Measurements from ENCODE around the gene PIM1. TPM values are rescaled to one million over a fixed set of nuclear protein-coding genes. Genes with fewer than 3 reads are reported as not detected.

The PIM1 gene
- 153 TPM for polyA plus RNA-seq (2013, experiment 1 of 2)
- 150 TPM for polyA plus RNA-seq (2013, experiment 2 of 2)

- Histone ChIP-seq H2BK120ac (ENCODE audit: low read depth, low read length) (peak within 1 kb of the TSS; percentile 98), H3K23ac (ENCODE audit: low read length) (peak within 1 kb of the TSS; percentile 99), H4K8ac (ENCODE audit: low read depth, low read length) (peak within 1 kb of the TSS; percentile 42), H3K36me3 (ENCODE audit: control insufficient read depth, insufficient read depth, low read length) (peaks cover 18% of the 10 kb centered on the region), H3K27me3 (ENCODE audit: insufficient read depth, low read length, poor library complexity) (no peaks in the 10 kb centered on the region), H3K27ac (ENCODE audit: low read depth, low read length) (peak within 1 kb of the TSS; percentile 96), H2AK5ac (ENCODE audit: low read length) (peak within 1 kb of the TSS; percentile 65), H2BK5ac (ENCODE audit: low read length) (peak within 1 kb of the TSS; percentile 90), H3K18ac (ENCODE audit: low read length) (peak within 1 kb of the TSS; percentile 90), H3K4me1 (ENCODE audit: control insufficient read depth, low read depth, low read length) (peaks cover 4% of the 10 kb centered on the region), H3K79me1 (ENCODE audit: low read length) (peaks cover 13% of the 10 kb centered on the region), H3K9ac (ENCODE audit: low read length) (peak within 1 kb of the TSS; percentile 98), H2BK15ac (replicated peaks; ENCODE audit: low read depth) (peak within 1 kb of the TSS; percentile 2), H3K4me3 (ENCODE audit: low read length) (peak within 1 kb of the TSS; percentile 73), H3K4me2 (ENCODE audit: low read length) (peak within 1 kb of the TSS; percentile 84), H3K4ac (ENCODE audit: low read depth, low read length) (peak within 1 kb of the TSS; percentile 95), H3K79me2 (ENCODE audit: control insufficient read depth, insufficient read depth, low read length) (peaks cover 43% of the 10 kb centered on the region), H4K5ac (ENCODE audit: low read length) (no peak within 1 kb of the TSS), H3K56ac (ENCODE audit: low read length) (peak within 1 kb of the TSS; percentile 96)
- no CpG with 5 or more reads among the region's 90 CpGs for WGBS (ENCODE audit: extremely low coverage, insufficient coverage, low lambda C conversion rate)
- DNase-seq: peak; percentile 99
Observed at GRCh38 chr6:37169496-37170272, at the start of gene PIM1. TSS of gene PIM1 (plus strand) at chr6:37170152. CDS start at chr6:37170576, 424 bp downstream.

GRCh38 chr6:37121556-37121955, 48.4 kb upstream of the PIM1 start:
- Histone ChIP-seq H2BK5ac (ENCODE audit: low read length) (no peak overlapping the region), H3K4me3 (ENCODE audit: low read length) (no peak overlapping the region), H3K23ac (ENCODE audit: low read length) (no peak overlapping the region), H3K79me1 (ENCODE audit: low read length) (no peaks in the 10 kb centered on the region), H2BK120ac (ENCODE audit: low read depth, low read length) (no peak overlapping the region), H2BK15ac (replicated peaks; ENCODE audit: low read depth) (peak overlapping the region; percentile 1), H4K5ac (ENCODE audit: low read length) (no peak overlapping the region), H2AK5ac (ENCODE audit: low read length) (peak overlapping the region; percentile 17), H3K36me3 (ENCODE audit: control insufficient read depth, insufficient read depth, low read length) (no peaks in the 10 kb centered on the region), H4K8ac (ENCODE audit: low read depth, low read length) (no peak overlapping the region), H3K79me2 (ENCODE audit: control insufficient read depth, insufficient read depth, low read length) (no peaks in the 10 kb centered on the region), H3K56ac (ENCODE audit: low read length) (peak overlapping the region; percentile 54), H3K4me2 (ENCODE audit: low read length) (no peak overlapping the region), H3K4me1 (ENCODE audit: control insufficient read depth, low read depth, low read length) (peaks cover 6% of the 10 kb centered on the region), H3K4ac (ENCODE audit: low read depth, low read length) (no peak overlapping the region), H3K18ac (ENCODE audit: low read length) (no peak overlapping the region), H3K27ac (ENCODE audit: low read depth, low read length) (no peak overlapping the region), H3K27me3 (ENCODE audit: insufficient read depth, low read length, poor library complexity) (no peaks in the 10 kb centered on the region), H3K9ac (ENCODE audit: low read length) (no peak overlapping the region)
- WGBS (ENCODE audit: extremely low coverage, insufficient coverage, low lambda C conversion rate): 100% methylated on average over 2 of the region's 4 CpGs
- no peak for DNase-seq

GRCh38 chr6:37122861-37123260, 47.1 kb upstream of the PIM1 start:
- H4K5ac ChIP-seq (ENCODE audit: low read length): no peak overlapping the region
- H2BK15ac ChIP-seq (replicated peaks; ENCODE audit: low read depth): no peak overlapping the region
- H3K27ac ChIP-seq (ENCODE audit: low read depth, low read length): no peak overlapping the region
- peak overlapping the region; percentile 49 for H2BK120ac ChIP-seq (ENCODE audit: low read depth, low read length)
- no peaks in the 10 kb centered on the region for H3K79me2 ChIP-seq (ENCODE audit: control insufficient read depth, insufficient read depth, low read length)
- no peak for DNase-seq
- H3K56ac ChIP-seq (ENCODE audit: low read length): peak overlapping the region; percentile 37
- no peak overlapping the region for H3K23ac ChIP-seq (ENCODE audit: low read length)
- H2AK5ac ChIP-seq (ENCODE audit: low read length): peak overlapping the region; percentile 93
- no peaks in the 10 kb centered on the region for H3K36me3 ChIP-seq (ENCODE audit: control insufficient read depth, insufficient read depth, low read length)
- no peak overlapping the region for H4K8ac ChIP-seq (ENCODE audit: low read depth, low read length)
- H3K4ac ChIP-seq (ENCODE audit: low read depth, low read length): peak overlapping the region; percentile 44
- H3K4me2 ChIP-seq (ENCODE audit: low read length): no peak overlapping the region
- H3K27me3 ChIP-seq (ENCODE audit: insufficient read depth, low read length, poor library complexity): no peaks in the 10 kb centered on the region
- no CpG with 5 or more reads among the region's 5 CpGs for WGBS (ENCODE audit: extremely low coverage, insufficient coverage, low lambda C conversion rate)
- H3K9ac ChIP-seq (ENCODE audit: low read length): no peak overlapping the region
- H3K4me3 ChIP-seq (ENCODE audit: low read length): no peak overlapping the region
- peaks cover 6% of the 10 kb centered on the region for H3K4me1 ChIP-seq (ENCODE audit: control insufficient read depth, low read depth, low read length)
- H3K18ac ChIP-seq (ENCODE audit: low read length): peak overlapping the region; percentile 86
- peak overlapping the region; percentile 46 for H2BK5ac ChIP-seq (ENCODE audit: low read length)
- H3K79me1 ChIP-seq (ENCODE audit: low read length): no peaks in the 10 kb centered on the region

GRCh38 chr6:37123957-37124729, 45.8 kb upstream of the PIM1 start:
- Histone ChIP-seq H3K4me3 (ENCODE audit: low read length) (no peak overlapping the region), H3K23ac (ENCODE audit: low read length) (no peak overlapping the region), H2BK5ac (ENCODE audit: low read length) (peak overlapping the region; percentile 58), H3K4me1 (ENCODE audit: control insufficient read depth, low read depth, low read length) (peaks cover 12% of the 10 kb centered on the region), H3K79me2 (ENCODE audit: control insufficient read depth, insufficient read depth, low read length) (no peaks in the 10 kb centered on the region), H3K36me3 (ENCODE audit: control insufficient read depth, insufficient read depth, low read length) (no peaks in the 10 kb centered on the region), H3K27me3 (ENCODE audit: insufficient read depth, low read length, poor library complexity) (no peaks in the 10 kb centered on the region), H3K9ac (ENCODE audit: low read length) (peak overlapping the region; percentile 42), H3K4ac (ENCODE audit: low read depth, low read length) (peak overlapping the region; percentile 84), H4K5ac (ENCODE audit: low read length) (no peak overlapping the region), H3K18ac (ENCODE audit: low read length) (peak overlapping the region; percentile 96), H2AK5ac (ENCODE audit: low read length) (peak overlapping the region; percentile 30), H3K4me2 (ENCODE audit: low read length) (no peak overlapping the region), H3K56ac (ENCODE audit: low read length) (peak overlapping the region; percentile 57), H2BK120ac (ENCODE audit: low read depth, low read length) (peak overlapping the region; percentile 79), H2BK15ac (replicated peaks; ENCODE audit: low read depth) (peak overlapping the region; percentile 10), H3K27ac (ENCODE audit: low read depth, low read length) (peak overlapping the region; percentile 93), H4K8ac (ENCODE audit: low read depth, low read length) (no peak overlapping the region), H3K79me1 (ENCODE audit: low read length) (no peaks in the 10 kb centered on the region)
- no CpG with 5 or more reads among the region's 15 CpGs for WGBS (ENCODE audit: extremely low coverage, insufficient coverage, low lambda C conversion rate)
- peak; percentile 76 for DNase-seq

- peak overlapping the region; percentile 51 for H3K9ac ChIP-seq (ENCODE audit: low read length)
- no peak overlapping the region for H2BK15ac ChIP-seq (replicated peaks; ENCODE audit: low read depth)
- no peak overlapping the region for H4K8ac ChIP-seq (ENCODE audit: low read depth, low read length)
- peak overlapping the region; percentile 12 for H3K4me2 ChIP-seq (ENCODE audit: low read length)
- H2BK5ac ChIP-seq (ENCODE audit: low read length): peak overlapping the region; percentile 85
- peak overlapping the region; percentile 88 for H3K56ac ChIP-seq (ENCODE audit: low read length)
- no peak overlapping the region for H3K4me3 ChIP-seq (ENCODE audit: low read length)
- no CpG with 5 or more reads among the region's 20 CpGs for WGBS (ENCODE audit: extremely low coverage, insufficient coverage, low lambda C conversion rate)
- no peak overlapping the region for H3K23ac ChIP-seq (ENCODE audit: low read length)
- H2AK5ac ChIP-seq (ENCODE audit: low read length): no peak overlapping the region
- no peak overlapping the region for H4K5ac ChIP-seq (ENCODE audit: low read length)
- H2BK120ac ChIP-seq (ENCODE audit: low read depth, low read length): peak overlapping the region; percentile 95
- H3K36me3 ChIP-seq (ENCODE audit: control insufficient read depth, insufficient read depth, low read length): no peaks in the 10 kb centered on the region
- no peaks in the 10 kb centered on the region for H3K79me2 ChIP-seq (ENCODE audit: control insufficient read depth, insufficient read depth, low read length)
- peak overlapping the region; percentile 93 for H3K27ac ChIP-seq (ENCODE audit: low read depth, low read length)
- H3K79me1 ChIP-seq (ENCODE audit: low read length): no peaks in the 10 kb centered on the region
- H3K4ac ChIP-seq (ENCODE audit: low read depth, low read length): peak overlapping the region; percentile 99
- DNase-seq: peak; percentile 100
- peaks cover 14% of the 10 kb centered on the region for H3K4me1 ChIP-seq (ENCODE audit: control insufficient read depth, low read depth, low read length)
- H3K18ac ChIP-seq (ENCODE audit: low read length): peak overlapping the region; percentile 98
- no peaks in the 10 kb centered on the region for H3K27me3 ChIP-seq (ENCODE audit: insufficient read depth, low read length, poor library complexity)
Observed at GRCh38 chr6:37125774-37126492, 44.0 kb upstream of the PIM1 start.
